Mucosa of rectum (tissue), 2 donors: ENCODE data around the gene MYCBPAP.

ENCODE experiments used
- H3K27ac ChIP-seq, 2 donors: one replicate each; pipeline ENCODE4 v1.7.0; 2013; ENCODE audit warnings: inconsistent platforms in 2 of 2, low read depth in 2 of 2, low read length in 2 of 2
- H3K27me3 ChIP-seq, 2 donors: one replicate each; pipeline ENCODE4 v1.7.0; 2013; ENCODE audit warnings: low read length in 2 of 2; ENCODE audit not compliant: control insufficient read depth in 2 of 2, insufficient read depth in 2 of 2
- H3K36me3 ChIP-seq, 2 donors: one replicate each; pipeline ENCODE4 v1.7.0; 2013; ENCODE audit warnings: low read length in 2 of 2; ENCODE audit not compliant: control insufficient read depth in 2 of 2, insufficient read depth in 2 of 2
- H3K4me1 ChIP-seq, 2 donors: one replicate each; pipeline ENCODE4 v1.7.0; 2013; ENCODE audit warnings: low read length in 2 of 2, mild to moderate bottlenecking in 1 of 2; ENCODE audit not compliant: control insufficient read depth in 2 of 2, insufficient read depth in 2 of 2
- H3K4me3 ChIP-seq, 2 donors: one replicate each; pipeline ENCODE4 v1.7.0; 2013; ENCODE audit warnings: low read length in 2 of 2
- H3K9ac ChIP-seq, 2 donors: one replicate each; pipeline ENCODE4 v1.7.0; 2013; ENCODE audit warnings: low read length in 2 of 2, low read depth in 1 of 2, mild to moderate bottlenecking in 1 of 2
- H3K9me3 ChIP-seq, 2 donors: one replicate each; pipeline ENCODE4 v1.7.0; 2013; ENCODE audit warnings: low read length in 2 of 2; ENCODE audit not compliant: control insufficient read depth in 2 of 2
- donor health status: healthy.
- donor health status: Normal muscosa, but diverticular disease.

Gene MYCBPAP

DNA sequence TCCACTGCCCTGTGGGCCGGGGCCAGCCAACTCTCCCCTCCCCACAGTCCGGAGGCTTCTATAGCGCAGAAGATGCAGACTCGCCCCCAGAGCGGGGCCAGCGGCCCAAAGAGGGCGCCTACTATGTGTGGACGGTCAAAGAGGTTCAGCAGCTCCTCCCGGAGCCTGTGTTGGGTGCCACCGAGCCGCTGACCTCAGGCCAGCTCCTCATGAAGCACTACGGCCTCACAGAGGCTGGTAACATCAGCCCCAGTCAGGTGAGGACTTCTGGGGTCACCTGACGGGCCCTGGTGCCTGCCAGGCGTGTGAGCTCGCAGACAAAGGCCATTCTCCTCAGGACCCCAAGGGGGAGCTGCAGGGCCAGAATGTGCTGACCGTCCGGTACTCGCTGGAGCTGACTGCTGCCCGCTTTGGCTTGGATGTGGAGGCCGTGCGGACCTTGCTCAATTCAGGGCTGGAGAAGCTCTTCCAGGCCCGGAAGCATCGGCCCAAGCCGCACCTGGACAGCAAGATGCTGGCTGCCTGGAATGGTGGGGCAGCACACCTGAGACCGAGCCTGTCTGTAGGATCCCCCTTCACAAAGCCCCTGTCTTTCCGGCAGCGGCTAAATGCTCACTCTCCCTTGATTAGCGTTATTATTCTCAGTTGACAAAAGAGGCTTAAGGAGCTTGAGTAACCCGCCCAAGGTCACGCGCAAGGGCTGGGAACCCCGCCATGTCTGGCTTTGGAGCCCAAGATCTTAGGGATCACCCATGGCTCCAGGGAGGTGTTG lies 42.6 kb downstream of the MYCBPAP start:
- Histone ChIP-seq H3K9ac (no peak overlapping the region), H3K27me3 (no peaks in the 10 kb centered on the region), H3K36me3 (peaks cover 4 to 19% of the 10 kb centered on the region in 2 donors), H3K27ac (no peak overlapping the region), H3K4me1 (peaks cover 10 to 15% of the 10 kb centered on the region in 2 donors), H3K9me3 (no peaks in the 10 kb centered on the region), H3K4me3 (no peak overlapping the region)

DNA sequence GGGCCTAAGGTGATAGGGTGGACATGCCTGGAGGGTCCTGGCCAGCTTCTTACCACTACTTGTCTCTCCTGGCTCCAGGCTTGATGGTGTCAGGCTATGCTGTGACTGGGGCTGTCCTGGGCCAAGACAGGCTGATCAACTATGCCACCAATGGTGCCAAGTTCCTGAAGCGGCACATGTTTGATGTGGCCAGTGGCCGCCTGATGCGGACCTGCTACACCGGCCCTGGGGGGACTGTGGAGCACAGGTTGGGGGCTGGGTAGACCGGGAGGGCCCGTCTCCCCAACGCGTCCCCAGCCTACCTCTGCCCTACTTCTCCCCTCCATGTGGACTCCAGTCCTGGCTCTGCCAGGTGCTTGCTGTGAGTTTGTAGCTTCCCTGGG lies 43.2 kb downstream of the MYCBPAP start:
- Histone ChIP-seq H3K27me3 (no peaks in the 10 kb centered on the region), H3K4me1 (peaks cover 10 to 12% of the 10 kb centered on the region in 2 donors), H3K9ac (no peak overlapping the region), H3K9me3 (no peaks in the 10 kb centered on the region), H3K4me3 (no peak overlapping the region), H3K27ac (no peak overlapping the region), H3K36me3 (peaks cover 4 to 20% of the 10 kb centered on the region in 2 donors)

DNA sequence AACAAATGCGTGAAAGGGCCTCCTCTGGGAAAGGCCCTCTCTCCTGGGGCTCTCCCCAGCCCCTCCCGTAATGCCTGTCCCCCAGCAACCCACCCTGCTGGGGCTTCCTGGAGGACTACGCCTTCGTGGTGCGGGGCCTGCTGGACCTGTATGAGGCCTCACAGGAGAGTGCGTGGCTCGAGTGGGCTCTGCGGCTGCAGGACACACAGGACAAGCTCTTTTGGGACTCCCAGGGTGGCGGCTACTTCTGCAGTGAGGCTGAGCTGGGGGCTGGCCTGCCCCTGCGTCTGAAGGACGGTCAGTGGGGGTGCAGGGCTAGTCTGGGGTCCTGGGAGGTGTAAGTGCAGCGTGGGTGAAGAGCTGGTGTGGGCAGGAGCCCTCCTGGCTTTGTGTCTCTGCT lies 43.6 kb downstream of the MYCBPAP start:
- H3K9ac ChIP-seq = no peak overlapping the region
- H3K36me3 ChIP-seq = peaks cover 4 to 20% of the 10 kb centered on the region in 2 donors
- H3K4me3 ChIP-seq = no peak overlapping the region

DNA sequence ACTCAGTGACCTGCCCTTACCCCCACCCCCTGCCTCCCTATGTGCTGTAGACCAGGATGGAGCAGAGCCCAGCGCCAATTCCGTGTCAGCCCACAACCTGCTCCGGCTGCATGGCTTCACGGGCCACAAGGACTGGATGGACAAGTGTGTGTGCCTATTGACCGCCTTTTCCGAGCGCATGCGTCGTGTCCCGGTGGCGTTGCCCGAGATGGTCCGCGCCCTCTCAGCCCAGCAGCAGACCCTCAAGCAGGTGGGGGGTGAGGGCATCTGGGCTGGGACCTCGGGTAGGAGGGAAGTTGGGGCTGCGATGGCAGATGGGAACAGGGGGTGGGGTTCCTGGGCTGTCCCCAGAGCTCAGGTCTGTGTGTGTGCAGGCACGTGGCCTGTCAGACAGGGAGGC lies 46.0 kb downstream of the MYCBPAP start:
- Histone ChIP-seq H3K9ac (no peak overlapping the region), H3K27me3 (peaks cover 9 to 13% of the 10 kb centered on the region in 2 donors)

More for the DNA sequence above, 43.6 kb downstream of the MYCBPAP start:
- Histone ChIP-seq H3K4me1 (peaks cover 5 to 8% of the 10 kb centered on the region in 2 donors), H3K9me3 (no peaks in the 10 kb centered on the region), H3K27me3 (peaks cover 0 to 1% of the 10 kb centered on the region in 2 donors), H3K27ac (no peak overlapping the region)

DNA sequence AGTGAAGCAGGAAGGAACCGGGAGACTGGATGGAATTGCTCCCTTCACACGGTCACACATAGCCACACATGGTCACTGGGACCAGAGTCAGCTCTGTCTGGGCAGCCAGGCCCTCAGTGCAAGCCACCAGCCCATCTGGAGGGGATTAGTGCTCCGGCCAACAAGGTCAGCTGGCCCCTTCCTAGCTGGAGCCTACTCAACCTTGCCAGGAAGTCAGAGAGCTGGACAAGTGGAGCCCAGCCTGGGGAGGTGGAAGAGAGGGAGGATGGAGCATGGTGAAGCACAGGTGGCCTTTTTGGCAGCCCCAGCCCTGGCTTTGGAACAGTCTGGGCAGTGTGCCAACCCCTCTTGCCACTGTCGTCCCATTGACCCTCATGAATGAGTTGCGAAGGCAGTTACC lies 48.6 kb downstream of the MYCBPAP start:
- no peak overlapping the region for H3K27ac ChIP-seq
- H3K4me3 ChIP-seq = no peak overlapping the region
- peaks cover 4 to 14% of the 10 kb centered on the region in 2 donors for H3K36me3 ChIP-seq
- peaks cover 16 to 19% of the 10 kb centered on the region in 2 donors for H3K4me1 ChIP-seq
- H3K9me3 ChIP-seq = no peaks in the 10 kb centered on the region
- no peak overlapping the region for H3K9ac ChIP-seq
- peaks cover 19 to 24% of the 10 kb centered on the region in 2 donors for H3K27me3 ChIP-seq

More for the DNA sequence above, 46.0 kb downstream of the MYCBPAP start:
- peaks cover 3 to 4% of the 10 kb centered on the region in 2 donors for H3K4me1 ChIP-seq
- no peaks in the 10 kb centered on the region for H3K9me3 ChIP-seq
- no peak overlapping the region for H3K4me3 ChIP-seq
- no peak overlapping the region for H3K27ac ChIP-seq
- H3K36me3 ChIP-seq = peaks cover 4 to 20% of the 10 kb centered on the region in 2 donors

DNA sequence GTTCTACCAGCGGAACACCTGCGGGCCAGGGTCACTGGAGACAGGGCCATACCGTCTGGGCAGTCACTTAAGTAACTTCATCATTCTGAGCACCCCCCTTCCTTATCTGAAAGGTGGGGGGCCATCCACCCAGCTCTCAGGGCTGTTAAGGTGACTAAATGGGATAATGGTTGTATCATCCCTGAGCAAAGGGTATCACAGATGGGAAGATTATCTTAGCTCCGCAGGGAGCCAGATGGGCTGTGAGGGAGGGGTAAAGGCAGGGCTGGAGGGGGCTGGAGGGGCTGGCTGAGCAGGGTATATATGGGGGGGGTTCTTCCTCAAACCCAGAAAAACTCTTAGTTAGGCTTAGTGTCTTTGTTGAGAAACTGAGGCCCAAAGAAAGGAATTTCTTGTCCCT lies 49.4 kb downstream of the MYCBPAP start:
- Histone ChIP-seq H3K9me3 (no peaks in the 10 kb centered on the region), H3K27ac (no peak overlapping the region), H3K9ac (no peak overlapping the region), H3K36me3 (peaks cover 4 to 12% of the 10 kb centered on the region in 2 donors), H3K4me1 (peaks cover 16 to 19% of the 10 kb centered on the region in 2 donors), H3K4me3 (no peak overlapping the region), H3K27me3 (peaks cover 25 to 30% of the 10 kb centered on the region in 2 donors)

DNA sequence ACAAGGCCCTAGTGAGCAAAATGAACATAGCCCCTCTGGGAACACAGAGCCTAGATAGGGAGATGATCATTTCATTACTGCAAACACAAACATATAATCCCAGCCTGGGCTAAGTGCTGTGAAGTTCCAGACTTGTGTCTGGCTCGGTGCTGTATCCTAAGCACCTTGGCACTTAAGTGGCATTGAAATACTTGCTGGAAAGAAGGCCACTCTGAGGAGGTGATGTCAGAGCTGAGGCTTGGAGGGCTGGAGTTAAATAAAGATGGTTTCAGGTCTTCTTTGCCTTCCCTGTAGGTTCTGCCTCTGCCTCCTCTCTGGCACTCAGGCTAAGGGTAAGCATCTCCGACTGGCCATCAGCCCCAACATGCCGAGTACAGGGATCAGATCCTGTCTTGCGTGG lies 49.9 kb downstream of the MYCBPAP start:
- H3K27me3 ChIP-seq = peaks cover 28 to 33% of the 10 kb centered on the region in 2 donors
- H3K27ac ChIP-seq = no peak overlapping the region
- H3K4me1 ChIP-seq = peaks cover 16 to 19% of the 10 kb centered on the region in 2 donors
- no peaks in the 10 kb centered on the region for H3K9me3 ChIP-seq
- peaks cover 4 to 12% of the 10 kb centered on the region in 2 donors for H3K36me3 ChIP-seq
- no peak overlapping the region for H3K4me3 ChIP-seq
- H3K9ac ChIP-seq = no peak overlapping the region

DNA sequence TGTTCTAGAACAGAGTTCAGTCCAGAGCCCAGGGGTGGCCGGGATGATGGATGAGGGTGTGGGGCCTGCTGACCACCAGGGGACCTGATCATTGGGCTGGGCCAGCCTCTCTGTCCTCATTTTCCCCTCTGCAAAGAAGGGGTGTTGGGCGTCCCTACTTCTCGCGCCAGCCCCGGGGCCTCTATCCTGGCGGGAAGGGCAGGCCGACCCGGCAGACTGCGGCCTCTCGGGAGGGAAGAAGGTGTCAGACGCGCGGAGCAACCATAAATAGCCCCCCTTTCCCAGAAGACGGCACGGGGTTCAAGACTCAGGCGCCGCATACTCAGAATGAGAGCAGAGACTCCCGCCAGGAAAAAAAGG lies 50.3 kb downstream of the MYCBPAP start:
- H3K27me3 ChIP-seq = peaks cover 30 to 38% of the 10 kb centered on the region in 2 donors
- H3K27ac ChIP-seq = no peak overlapping the region
- H3K36me3 ChIP-seq = peaks cover 4 to 12% of the 10 kb centered on the region in 2 donors
- no peak overlapping the region for H3K9ac ChIP-seq
- peaks cover 16 to 19% of the 10 kb centered on the region in 2 donors for H3K4me1 ChIP-seq
- no peak overlapping the region for H3K4me3 ChIP-seq
- H3K9me3 ChIP-seq = no peaks in the 10 kb centered on the region

DNA sequence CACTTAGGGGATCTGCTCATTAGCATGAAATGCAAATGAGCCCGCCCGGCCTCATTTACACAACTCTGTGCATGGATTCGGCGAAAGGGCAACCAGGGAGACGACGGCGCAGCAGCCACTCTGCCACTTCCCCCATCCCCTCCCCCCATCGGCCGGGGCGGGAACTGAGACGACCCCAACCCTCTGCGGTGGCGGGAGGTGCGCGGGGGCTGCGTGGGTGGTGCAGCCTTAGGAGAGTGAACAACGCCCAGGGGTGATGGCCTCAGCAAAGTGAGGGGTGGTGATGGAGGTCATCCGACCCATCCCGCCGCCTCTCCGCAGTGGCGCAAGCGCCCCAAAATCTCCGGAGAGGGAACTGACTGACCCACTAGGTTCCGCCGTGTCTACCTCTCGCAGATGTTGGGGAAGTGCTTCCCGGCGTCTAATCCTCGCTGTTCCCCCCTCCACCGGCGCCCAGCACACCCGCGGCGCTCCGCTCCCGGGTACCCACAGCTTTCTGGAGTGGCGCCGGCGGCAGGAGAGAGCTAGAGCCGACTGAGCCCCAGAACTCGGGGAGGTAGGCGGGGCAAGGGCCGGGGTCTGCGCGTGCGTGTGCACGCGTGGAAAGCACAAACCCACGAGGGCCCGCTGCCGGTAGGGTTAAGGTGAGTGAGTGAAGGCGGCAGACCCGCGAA lies 50.8 kb downstream of the MYCBPAP start:
- Histone ChIP-seq H3K4me3 (no peak overlapping the region), H3K9me3 (no peaks in the 10 kb centered on the region), H3K4me1 (peaks cover 16 to 19% of the 10 kb centered on the region in 2 donors), H3K36me3 (peaks cover 4 to 12% of the 10 kb centered on the region in 2 donors), H3K9ac (no peak overlapping the region), H3K27ac (no peak overlapping the region), H3K27me3 (peaks cover 35 to 43% of the 10 kb centered on the region in 2 donors)

DNA sequence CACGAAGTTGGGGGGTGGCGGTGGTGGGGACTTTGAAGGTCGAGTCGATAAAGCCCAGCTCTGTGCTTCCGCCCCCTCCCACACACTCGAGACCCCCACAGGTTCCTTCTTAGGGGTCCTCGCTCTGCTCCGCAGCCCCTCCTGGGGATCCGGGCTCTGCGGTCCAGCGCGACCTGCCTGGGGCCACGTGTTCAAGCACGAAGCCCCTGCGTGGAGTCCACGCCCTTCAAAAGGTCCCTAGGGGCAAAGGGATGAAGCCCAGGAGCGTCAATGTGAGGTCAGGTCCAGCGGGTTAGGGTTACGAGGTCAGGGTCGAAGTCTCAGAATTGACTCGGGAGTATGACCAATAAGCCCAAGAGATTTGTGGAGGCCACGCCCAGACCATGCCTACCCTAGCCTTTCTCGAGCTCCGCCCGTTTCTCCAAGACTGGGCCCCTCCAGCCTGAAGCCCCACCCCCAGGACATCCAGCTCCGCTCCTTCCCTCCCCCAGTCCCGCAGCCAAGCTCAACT lies 51.5 kb downstream of the MYCBPAP start:
- Histone ChIP-seq H3K36me3 (peaks cover 4 to 9% of the 10 kb centered on the region in 2 donors), H3K4me1 (peaks cover 16 to 19% of the 10 kb centered on the region in 2 donors), H3K4me3 (peak overlapping the region; percentile 55 to 68), H3K9ac (no peak overlapping the region), H3K27me3 (peaks cover 39 to 48% of the 10 kb centered on the region in 2 donors), H3K27ac (no peak overlapping the region), H3K9me3 (no peaks in the 10 kb centered on the region)
